GM10248 (cell line): ENCODE measurements around the gene AMY2A.
"Not testable (repeated sequence)": the region's sequence is repeated elsewhere in the genome, so short reads cannot be mapped to it uniquely, and the experiment has no call there.

Experiments used
- CTCF ChIA-PET: fragments of 300-600 bp; sonication (Branson Sonifier 250); formaldehyde crosslinking; extraction: SDS; loops from one replicate; lab custom pipeline; 2021; ENCODE audit warnings: antibody characterized with exemption; lab: Yijun Ruan, JAX
- POLR2A ChIA-PET: fragments of 350-650 bp; sonication (Branson Sonifier 250); formaldehyde crosslinking; extraction: SDS; loops from one replicate; lab custom pipeline; 2020; ENCODE audit warnings: antibody characterized with exemption; lab: Yijun Ruan, JAX
- DNase-seq: peaks from one replicate; pipeline ENCODE4 v3.0.0; 2012; ENCODE audit errors: extremely low spot score
- TF ChIP-seq, protein P1 (sequence below): IDR thresholded peaks from 2 replicates; pipeline ENCODE4 v1.5.1; 2012; ENCODE audit warnings: mild to moderate bottlenecking, low read depth; ENCODE audit errors: extremely low read depth, missing control alignments, control extremely low read depth

Gene AMY2A

GRCh38 chr1:103616362-103616761 lies 865 bp upstream of the AMY2A start:
- no peak for DNase-seq
- TF ChIP-seq, protein P1, sequence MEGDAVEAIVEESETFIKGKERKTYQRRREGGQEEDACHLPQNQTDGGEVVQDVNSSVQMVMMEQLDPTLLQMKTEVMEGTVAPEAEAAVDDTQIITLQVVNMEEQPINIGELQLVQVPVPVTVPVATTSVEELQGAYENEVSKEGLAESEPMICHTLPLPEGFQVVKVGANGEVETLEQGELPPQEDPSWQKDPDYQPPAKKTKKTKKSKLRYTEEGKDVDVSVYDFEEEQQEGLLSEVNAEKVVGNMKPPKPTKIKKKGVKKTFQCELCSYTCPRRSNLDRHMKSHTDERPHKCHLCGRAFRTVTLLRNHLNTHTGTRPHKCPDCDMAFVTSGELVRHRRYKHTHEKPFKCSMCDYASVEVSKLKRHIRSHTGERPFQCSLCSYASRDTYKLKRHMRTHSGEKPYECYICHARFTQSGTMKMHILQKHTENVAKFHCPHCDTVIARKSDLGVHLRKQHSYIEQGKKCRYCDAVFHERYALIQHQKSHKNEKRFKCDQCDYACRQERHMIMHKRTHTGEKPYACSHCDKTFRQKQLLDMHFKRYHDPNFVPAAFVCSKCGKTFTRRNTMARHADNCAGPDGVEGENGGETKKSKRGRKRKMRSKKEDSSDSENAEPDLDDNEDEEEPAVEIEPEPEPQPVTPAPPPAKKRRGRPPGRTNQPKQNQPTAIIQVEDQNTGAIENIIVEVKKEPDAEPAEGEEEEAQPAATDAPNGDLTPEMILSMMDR: no peak
- CTCF ChIA-PET: no interaction called here
- POLR2A ChIA-PET: no interaction called here

DNA sequence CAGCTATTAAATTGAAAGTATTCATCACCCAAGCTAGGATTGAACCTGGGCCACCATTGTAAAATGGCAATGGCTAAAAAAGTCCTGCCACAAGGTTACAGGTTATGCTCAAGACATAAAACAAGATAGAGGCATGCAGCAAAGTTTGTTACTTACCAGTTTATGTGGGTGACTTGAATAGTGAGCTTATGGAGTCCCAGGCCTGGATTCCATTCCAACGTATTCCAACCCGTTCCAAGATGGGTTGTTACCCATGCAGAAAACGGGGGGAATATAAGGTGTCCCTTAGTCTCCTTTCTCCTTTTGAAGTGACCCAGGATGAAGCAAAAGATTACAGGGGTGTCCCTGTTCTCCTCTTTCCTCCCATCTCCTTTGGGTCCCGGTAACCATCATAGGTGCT lies 10.2 kb downstream of the AMY2A start:
- POLR2A ChIA-PET, CTCF ChIA-PET, DNase-seq: not testable (repeated sequence)

GRCh38 chr1:103641194-103641593 lies 24.0 kb downstream of the AMY2A start:
- POLR2A ChIA-PET, CTCF ChIA-PET, DNase-seq: not testable (repeated sequence)

GRCh38 chr1:103643908-103644307 lies 26.7 kb downstream of the AMY2A start:
- DNase-seq, CTCF ChIA-PET, POLR2A ChIA-PET: not testable (repeated sequence)

- DNase-seq, CTCF ChIA-PET, POLR2A ChIA-PET: not testable (repeated sequence)
These were observed 33.1 kb downstream of the AMY2A start for GRCh38 chr1:103650305-103650704.

GRCh38 chr1:103650889-103651288 lies 33.7 kb downstream of the AMY2A start:
- CTCF ChIA-PET, DNase-seq, POLR2A ChIA-PET: not testable (repeated sequence)

DNA sequence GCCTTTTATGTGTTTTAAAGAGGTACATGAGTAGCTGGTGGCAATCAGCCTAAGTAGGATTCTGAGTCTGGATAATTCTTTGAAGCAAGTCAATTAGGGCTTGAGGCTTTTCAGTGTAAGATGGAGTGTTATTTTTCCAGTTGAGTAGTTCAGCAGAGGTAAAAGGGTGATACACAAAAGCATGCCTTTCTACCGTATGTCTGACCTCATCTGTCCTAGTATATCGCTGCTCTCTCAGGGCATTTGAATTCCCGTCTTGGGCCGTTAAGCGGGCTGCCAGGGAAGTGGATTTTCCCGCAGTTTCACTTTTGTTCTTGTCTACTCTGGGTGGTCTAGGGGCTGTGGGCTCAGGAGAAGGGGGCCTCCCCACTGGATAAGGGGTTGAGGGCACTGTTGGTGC lies 36.9 kb downstream of the AMY2A start:
- CTCF ChIA-PET, DNase-seq, POLR2A ChIA-PET: not testable (repeated sequence)

- DNase-seq, POLR2A ChIA-PET, CTCF ChIA-PET: not testable (repeated sequence)
These were observed 38.2 kb downstream of the AMY2A start, which contains the start of gene AMY1A for GRCh38 chr1:103655460-103655859. Gene AMY1A (plus strand): TSS chr1:103655760. CDS start chr1:103656331, 571 bp downstream.
